Liver (tissue), 9 donors: Measurements from ENCODE around the gene KCNK18. TPM values are rescaled to one million over a fixed set of nuclear protein-coding genes. Genes with fewer than 3 reads are reported as not detected.

Experiments
- DNase-seq: peaks from one replicate; pipeline ENCODE4 v3.0.0-alpha.2; 2017; ENCODE audit warnings: low spot score
- H3K27ac ChIP-seq, 2 donors: one replicate each; pipeline ENCODE4 v1.7.0; 2013; ENCODE audit warnings: inconsistent platforms in 2 of 2, low read length in 2 of 2, control low read depth in 1 of 2, low read depth in 1 of 2, mild to moderate bottlenecking in 1 of 2
- H3K27me3 ChIP-seq, 4 donors: one replicate each; pipeline versions ENCODE4 v1.6.1 to v1.7.0; 2013; ENCODE audit warnings: low read length in 3 of 4, inconsistent platforms in 1 of 4, mild to moderate bottlenecking in 1 of 4, moderate library complexity in 1 of 4; ENCODE audit not compliant: control insufficient read depth in 4 of 4, insufficient read depth in 4 of 4
- H3K36me3 ChIP-seq, 4 donors: one replicate each; pipeline versions ENCODE4 v1.6.1 to v1.7.0; 2013; ENCODE audit warnings: low read length in 3 of 4, mild to moderate bottlenecking in 3 of 4, low read depth in 1 of 4, moderate library complexity in 1 of 4; ENCODE audit not compliant: control insufficient read depth in 4 of 4, insufficient read depth in 3 of 4
- H3K4me1 ChIP-seq, 4 donors: one replicate each; pipeline versions ENCODE4 v1.6.1 to v1.7.0; 2013; ENCODE audit warnings: low read length in 3 of 4, mild to moderate bottlenecking in 3 of 4, moderate library complexity in 1 of 4; ENCODE audit not compliant: control insufficient read depth in 4 of 4, insufficient read depth in 4 of 4
- H3K4me3 ChIP-seq, 3 donors: one replicate each; pipeline versions ENCODE4 v1.6.1 to v1.7.0; 2013; ENCODE audit warnings: low read length in 3 of 3, control low read depth in 1 of 3, low read depth in 1 of 3, mild to moderate bottlenecking in 1 of 3
- H3K9ac ChIP-seq, 2 donors: one replicate each; pipeline ENCODE4 v1.7.0; 2013; ENCODE audit warnings: low read length in 2 of 2, mild to moderate bottlenecking in 2 of 2, moderate library complexity in 2 of 2, control low read depth in 1 of 2, low read depth in 1 of 2
- H3K9me3 ChIP-seq, 4 donors: one replicate each; pipeline versions ENCODE4 v1.6.1 to v1.7.0; 2013; ENCODE audit warnings: low read length in 3 of 4; ENCODE audit not compliant: control insufficient read depth in 4 of 4
- CTCF ChIP-seq: fragments of 150-350 bp; IDR thresholded peaks from 2 replicates; pipeline ENCODE4 v1.5.1; 2017; ENCODE audit warnings: improper control_type of control experiment, low read depth, low read length; ENCODE audit not compliant: missing input control
- EGR1 ChIP-seq, 2 donors: IDR thresholded peaks; 2 replicates each; pipeline ENCODE4 v1.6.1; 2016 to 2018; ENCODE audit warnings: antibody characterized with exemption in 2 of 2, low read depth in 2 of 2
- FOXA1 ChIP-seq: IDR thresholded peaks from 2 replicates; pipeline ENCODE4 v1.6.1; 2016; ENCODE audit warnings: antibody characterized with exemption
- FOXA2 ChIP-seq: IDR thresholded peaks from 2 replicates; pipeline ENCODE4 v1.6.1; 2016; ENCODE audit warnings: antibody characterized with exemption
- GABPA ChIP-seq, 2 donors: IDR thresholded peaks in 1 of 2; conservative IDR thresholded peaks in 1 of 2; 2 replicates each; pipeline ENCODE4 v1.6.1; 2016; ENCODE audit warnings: antibody characterized with exemption in 2 of 2, mild to moderate bottlenecking in 1 of 2, moderate library complexity in 1 of 2
- HNF4A ChIP-seq, 2 donors: conservative IDR thresholded peaks; 2 replicates each; pipeline ENCODE4 v1.6.1; 2016; ENCODE audit warnings: antibody characterized with exemption in 2 of 2, mild to moderate bottlenecking in 2 of 2
- HNF4G ChIP-seq: IDR thresholded peaks from 2 replicates; pipeline ENCODE4 v1.6.1; 2016; ENCODE audit warnings: antibody characterized with exemption
- JUND ChIP-seq, 2 donors: IDR thresholded peaks; 2 replicates each; pipeline ENCODE4 v1.6.1; 2016; ENCODE audit warnings: antibody characterized with exemption in 2 of 2
- NR2F2 ChIP-seq: IDR thresholded peaks from 2 replicates; pipeline ENCODE4 v1.6.1; 2016; ENCODE audit warnings: antibody characterized with exemption
- RAD21 ChIP-seq, 2 donors: IDR thresholded peaks; 2 replicates each; pipeline ENCODE4 v1.6.1; 2016; ENCODE audit warnings: antibody characterized with exemption in 2 of 2, mild to moderate bottlenecking in 2 of 2
- REST ChIP-seq: IDR thresholded peaks from 2 replicates; pipeline ENCODE4 v1.6.1; 2016; ENCODE audit warnings: antibody characterized with exemption, mild to moderate bottlenecking
- RXRA ChIP-seq, 2 donors: IDR thresholded peaks; 2 replicates each; pipeline ENCODE4 v1.6.1; 2017 to 2018; ENCODE audit warnings: antibody characterized with exemption in 2 of 2, mild to moderate bottlenecking in 1 of 2
- SP1 ChIP-seq: IDR thresholded peaks from 2 replicates; pipeline ENCODE4 v1.6.1; 2018; ENCODE audit warnings: antibody characterized with exemption, mild to moderate bottlenecking
- TAF1 ChIP-seq: conservative IDR thresholded peaks from 2 replicates; pipeline ENCODE4 v1.6.1; 2016; ENCODE audit warnings: antibody characterized with exemption, mild to moderate bottlenecking
- WGBS: extraction: QIAGEN DNeasy Blood & Tissue Kit; methylation state at CpG from one replicate; pipeline ENCODE4 v1.1.7; 2013; 5-methylcytosine and 5-hydroxymethylcytosine counted together
- polyA plus RNA-seq, 2 donors: library from polyadenylated mRNA; stranded (reverse) in 1 of 2; unstranded in 1 of 2; fragments of 200-250 nt in 1 of 2; fragments of >200 nt in 1 of 2; fragmentation: Nextera tagmentation in 1 of 2; extraction: Ambion mirVana in 1 of 2; gene quantifications; one replicate each; pipeline versions ENCODE4 v1.2.1 to v1.2.3, GENCODE V29; 2013 to 2015
- total RNA-seq, 2 donors: library from RNA; depleted of rRNA; stranded (reverse); fragments of >200 nt; gene quantifications; one replicate each; pipeline ENCODE4 v1.2.3, GENCODE V29; 2014
- TF ChIP-seq, protein P1 (sequence below): IDR thresholded peaks from 2 replicates; pipeline ENCODE4 v1.6.1; 2016; ENCODE audit warnings: antibody characterized with exemption
- TF ChIP-seq, protein P2 (sequence below): IDR thresholded peaks from 2 replicates; pipeline ENCODE4 v1.6.1; 2016; ENCODE audit warnings: antibody characterized with exemption
- donor health status: healthy.
- donor health status: healthy.
- donor health status: healthy.
- donor health status: healthy.
- donor health status: healthy.

Gene KCNK18
- total and polyA plus RNA-seq, 4 donors: not detected

DNA sequence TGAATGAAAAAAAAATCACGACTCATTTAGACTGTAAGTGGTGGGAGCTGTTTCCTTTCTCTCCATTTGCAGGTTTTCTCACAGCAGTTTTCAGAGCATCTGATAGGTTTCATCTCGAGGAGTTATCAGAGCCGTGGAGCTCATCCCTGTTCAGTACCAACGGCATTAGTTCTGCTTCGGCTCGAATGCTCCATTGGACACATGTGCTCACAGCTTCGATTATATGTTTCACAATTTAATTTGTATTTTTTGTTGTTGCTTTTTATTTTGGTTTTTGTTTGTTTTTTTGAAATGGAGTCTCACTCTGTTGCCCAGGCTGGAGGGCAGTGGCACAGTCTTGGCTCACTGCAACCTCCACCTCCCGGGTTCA, 45.2 kb downstream of the KCNK18 start (continued):
- TF ChIP-seq RXRA (IDR thresholded peaks at IDR 0.05): no peak
- TF ChIP-seq HNF4A (conservative IDR thresholded peaks at IDR 0.05): no peak
- no peak for TF ChIP-seq GABPA (IDR thresholded peaks at IDR 0.05 in 1 of 2, conservative IDR thresholded peaks at IDR 0.05 in 1 of 2)
- no peak for TF ChIP-seq NR2F2
- TF ChIP-seq EGR1 (IDR thresholded peaks at IDR 0.05; ENCODE audit: low read depth in 2 of 2): no peak
- no peak for TF ChIP-seq FOXA2
- TF ChIP-seq HNF4G: no peak
- TF ChIP-seq RAD21 (IDR thresholded peaks at IDR 0.05): no peak
- TF ChIP-seq, protein P1, sequence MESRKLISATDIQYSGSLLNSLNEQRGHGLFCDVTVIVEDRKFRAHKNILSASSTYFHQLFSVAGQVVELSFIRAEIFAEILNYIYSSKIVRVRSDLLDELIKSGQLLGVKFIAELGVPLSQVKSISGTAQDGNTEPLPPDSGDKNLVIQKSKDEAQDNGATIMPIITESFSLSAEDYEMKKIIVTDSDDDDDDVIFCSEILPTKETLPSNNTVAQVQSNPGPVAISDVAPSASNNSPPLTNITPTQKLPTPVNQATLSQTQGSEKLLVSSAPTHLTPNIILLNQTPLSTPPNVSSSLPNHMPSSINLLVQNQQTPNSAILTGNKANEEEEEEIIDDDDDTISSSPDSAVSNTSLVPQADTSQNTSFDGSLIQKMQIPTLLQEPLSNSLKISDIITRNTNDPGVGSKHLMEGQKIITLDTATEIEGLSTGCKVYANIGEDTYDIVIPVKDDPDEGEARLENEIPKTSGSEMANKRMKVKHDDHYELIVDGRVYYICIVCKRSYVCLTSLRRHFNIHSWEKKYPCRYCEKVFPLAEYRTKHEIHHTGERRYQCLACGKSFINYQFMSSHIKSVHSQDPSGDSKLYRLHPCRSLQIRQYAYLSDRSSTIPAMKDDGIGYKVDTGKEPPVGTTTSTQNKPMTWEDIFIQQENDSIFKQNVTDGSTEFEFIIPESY: no peak

DNA sequence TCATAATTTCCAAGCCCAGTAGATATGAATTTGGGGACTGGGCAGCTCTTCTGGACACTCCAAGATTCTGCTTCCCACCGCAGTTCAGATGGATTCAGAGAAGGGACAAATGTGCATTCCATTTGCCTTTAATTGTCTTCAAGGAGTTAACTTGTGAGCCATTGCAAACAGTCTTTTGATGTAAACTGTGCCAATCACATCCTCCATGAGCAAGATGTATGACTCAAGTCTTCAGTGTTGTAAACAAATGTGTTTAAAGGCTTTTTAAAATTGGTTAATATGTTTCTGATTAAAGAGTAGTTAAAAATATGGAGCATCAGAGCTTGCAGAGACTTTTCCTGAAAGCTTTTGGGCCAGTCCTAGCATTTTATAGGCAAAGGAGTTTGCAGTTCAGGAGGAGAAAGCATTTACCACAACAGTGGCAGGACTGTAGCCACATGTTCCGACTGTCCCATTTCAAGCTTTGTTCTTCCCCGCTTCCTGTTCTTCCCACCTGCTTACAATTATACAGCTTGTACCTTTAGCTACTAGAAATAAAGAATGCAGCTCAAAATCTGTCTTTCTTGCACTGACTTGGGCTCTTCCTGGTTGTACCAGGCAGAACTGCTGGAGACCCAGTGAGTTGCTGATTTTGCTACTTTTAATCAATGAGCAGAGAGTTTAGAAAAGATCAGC, 49.8 kb downstream of the KCNK18 start:
- H3K4me3 ChIP-seq: no peak overlapping the region
- peaks cover 0 to 5% (median 0%) of the 10 kb centered on the region in 4 donors for H3K27me3 ChIP-seq
- H3K9ac ChIP-seq: no peak overlapping the region
- TF ChIP-seq FOXA1: no peak
- no peak for TF ChIP-seq CTCF
- TF ChIP-seq, protein P1: no peak
- no peak for TF ChIP-seq NR2F2
- no peaks in the 10 kb centered on the region for H3K36me3 ChIP-seq
- no peaks in the 10 kb centered on the region for H3K9me3 ChIP-seq
- no peak overlapping the region for H3K27ac ChIP-seq
- no peak for DNase-seq
- H3K4me1 ChIP-seq: no peaks in the 10 kb centered on the region
- 87% methylated on average over 3 of the region's 3 CpGs for WGBS

GRCh38 chr10:117248750-117249465, 51.6 kb downstream of the KCNK18 start:
- Histone ChIP-seq H3K4me3 (no peak overlapping the region), H3K27me3 (no peaks in the 10 kb centered on the region), H3K27ac (no peak overlapping the region), H3K9ac (no peak overlapping the region), H3K36me3 (no peaks in the 10 kb centered on the region), H3K9me3 (no peaks in the 10 kb centered on the region), H3K4me1 (no peaks in the 10 kb centered on the region)
- 49% methylated on average over 10 of the region's 10 CpGs for WGBS
- DNase-seq: no peak
- TF ChIP-seq FOXA2 (no peak), EGR1 (IDR thresholded peaks at IDR 0.05; ENCODE audit: low read depth in 2 of 2) (no peak), NR2F2 (no peak), REST (no peak), HNF4G (no peak), TAF1 (no peak), SP1 (no peak), RXRA (IDR thresholded peaks at IDR 0.05) (no peak), HNF4A (conservative IDR thresholded peaks at IDR 0.05) (no peak), RAD21 (IDR thresholded peaks at IDR 0.05) (no peak), JUND (IDR thresholded peaks at IDR 0.05) (no peak)
- TF ChIP-seq, protein P2, sequence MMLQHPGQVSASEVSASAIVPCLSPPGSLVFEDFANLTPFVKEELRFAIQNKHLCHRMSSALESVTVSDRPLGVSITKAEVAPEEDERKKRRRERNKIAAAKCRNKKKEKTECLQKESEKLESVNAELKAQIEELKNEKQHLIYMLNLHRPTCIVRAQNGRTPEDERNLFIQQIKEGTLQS: no peak
- TF ChIP-seq, protein P1: no peak
